Upper lobe of left lung (tissue), 4 donors: Measurements from ENCODE around the gene MLLT1.

Experiments
- CTCF ChIP-seq, 6 experiments: fragments of 450-650 bp in 4 of 6; fragments of 200-600 bp in 2 of 6; sonication (generic) in 2 of 6; IDR thresholded peaks; one replicate each; pipeline ENCODE4 v1.5.1; 2016 to 2019; ENCODE audit warnings: antibody characterized with exemption in 6 of 6
- POLR2A ChIP-seq, 4 donors: fragments of 450-650 bp; IDR thresholded peaks; one replicate each; pipeline ENCODE4 v1.5.1; 2016 to 2017; ENCODE audit warnings: antibody characterized with exemption in 4 of 4, mild to moderate bottlenecking in 2 of 4
- POLR2AphosphoS5 ChIP-seq, 2 donors: sonication (generic); formaldehyde crosslinking; IDR thresholded peaks; one replicate each; pipeline ENCODE4 v1.5.1; 2017; ENCODE audit warnings: antibody characterized with exemption in 2 of 2

DNA sequence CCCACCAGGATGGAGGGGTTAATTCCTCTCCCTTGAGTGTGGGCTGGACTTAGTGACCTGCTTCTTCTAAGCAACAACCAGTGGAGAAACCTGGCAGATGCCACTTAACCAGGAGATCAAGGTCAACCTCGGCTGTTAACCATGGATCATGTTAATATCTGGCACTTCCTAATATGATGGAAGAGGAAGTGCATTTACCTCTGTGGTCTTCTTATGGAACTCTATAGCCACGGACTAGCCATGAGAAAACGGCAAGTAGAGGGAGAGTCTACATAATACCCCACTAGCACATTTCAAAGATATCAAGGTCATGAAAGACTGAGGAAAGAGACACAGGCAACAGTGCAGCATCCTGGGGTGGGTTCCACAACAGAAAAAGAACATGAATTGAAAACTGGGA lies 31.4 kb downstream of the MLLT1 start:
- TF ChIP-seq POLR2A (IDR thresholded peaks at IDR 0.05) (no peak), CTCF (IDR thresholded peaks at IDR 0.05) (no peak), POLR2AphosphoS5 (IDR thresholded peaks at IDR 0.05) (no peak)
